OCI-LY7 (cell line): ENCODE data around the gene LPP. TPM values are rescaled to one million over a fixed set of nuclear protein-coding genes. Genes with fewer than 3 reads are reported as not detected.

Experiments
- BruUV-seq: library from RNA; stranded (reverse); fragments of 400-500 nt; replicated peaks from 2 replicates; lab custom pipeline; 2021; lab: Mats Ljungman, UMichigan
- CTCF ChIA-PET: fragments of 300-600 bp; sonication (Branson Sonifier 250); formaldehyde crosslinking; loops from one replicate; lab custom pipeline; 2022; ENCODE audit warnings: antibody characterized with exemption; ENCODE audit not compliant: unreplicated experiment; lab: Charles Lee
- POLR2A ChIA-PET: fragments of 300-600 bp; sonication (Branson Sonifier 250); formaldehyde crosslinking; loops from one replicate; lab custom pipeline; 2022; ENCODE audit warnings: antibody characterized with exemption; lab: Charles Lee
- DNase-seq: peaks from one replicate; pipeline ENCODE4 v3.0.0-alpha.2; 2015; ENCODE audit warnings: low spot score
- H2AFZ ChIP-seq: fragments of 200-600 bp; sonication (generic), shearing (Covaris generic); 2 replicates; pipeline ENCODE4 v1.6.1; 2014; ENCODE audit warnings: mild to moderate bottlenecking, antibody characterized with exemption, low read length, moderate library complexity
- H3K27ac ChIP-seq: fragments of 200-600 bp; sonication (generic); 2 replicates; pipeline ENCODE4 v1.5.1; 2014; ENCODE audit warnings: mixed run types, low read depth, mild to moderate bottlenecking, moderate library complexity, low read length, inconsistent platforms; ENCODE audit not compliant: poor library complexity, severe bottlenecking
- H3K36me3 ChIP-seq: fragments of 200-600 bp; sonication (generic); 2 replicates; pipeline ENCODE4 v1.6.1; 2014; ENCODE audit warnings: mild to moderate bottlenecking, antibody characterized with exemption, low read length, moderate library complexity, mixed read lengths; ENCODE audit not compliant: insufficient read depth
- H3K4me1 ChIP-seq: fragments of 200-600 bp; sonication (generic); 2 replicates; pipeline ENCODE4 v1.5.1; 2014; ENCODE audit warnings: mild to moderate bottlenecking, low read length; ENCODE audit not compliant: insufficient read depth, poor library complexity, severe bottlenecking
- H3K4me2 ChIP-seq: fragments of 200-600 bp; sonication (generic); 2 replicates; pipeline ENCODE4 v1.6.1; 2014; ENCODE audit warnings: mild to moderate bottlenecking, low read length
- H3K4me3 ChIP-seq: fragments of 200-600 bp; sonication (generic); 2 replicates; pipeline ENCODE4 v1.5.1; 2014; ENCODE audit warnings: mild to moderate bottlenecking, low read depth, low read length; ENCODE audit not compliant: poor library complexity, severe bottlenecking
- H3K79me2 ChIP-seq: fragments of 200-600 bp; sonication (generic); 2 replicates; pipeline ENCODE4 v1.6.1; 2016; ENCODE audit warnings: low read depth, mild to moderate bottlenecking, low read length, moderate library complexity, mixed read lengths; ENCODE audit not compliant: insufficient read depth
- H3K9me2 ChIP-seq: fragments of 200-600 bp; sonication (generic); 2 replicates; pipeline ENCODE4 v1.6.1; 2016; ENCODE audit warnings: mild to moderate bottlenecking, low read length, mixed read lengths; ENCODE audit not compliant: insufficient read depth
- H3K9me3 ChIP-seq: fragments of 200-600 bp; sonication (generic); 2 replicates; pipeline ENCODE4 v1.6.1; 2014; ENCODE audit warnings: mild to moderate bottlenecking, mixed run types, low read length, mixed read lengths
- H4K20me1 ChIP-seq: fragments of 200-600 bp; sonication (generic); 2 replicates; pipeline ENCODE4 v1.6.1; 2014; ENCODE audit warnings: mild to moderate bottlenecking, antibody characterized with exemption, low read length, moderate library complexity, mixed read lengths; ENCODE audit not compliant: insufficient read depth
- EZH2phosphoT487 ChIP-seq: fragments of 200-600 bp; sonication (generic); IDR thresholded peaks from 2 replicates; pipeline ENCODE4 v1.6.1; 2018; ENCODE audit warnings: low read depth, borderline replicate concordance, mild to moderate bottlenecking, mixed run types, antibody characterized with exemption, low read length, moderate library complexity, mixed read lengths
- intact Hi-C: fragments of 100-400 bp; cut with micrococcal nuclease; formaldehyde crosslinking; loops from one replicate; pipeline ENCODE4 v1.10.0; 2022; ENCODE audit not compliant: unreplicated experiment
- total RNA-seq, 2 experiments: library from RNA; depleted of rRNA in 1 of 2; stranded (reverse); fragments of >200 nt in 1 of 2; shearing (Covaris generic) in 1 of 2; gene quantifications; 2 replicates each; pipeline ENCODE4 v1.2.3, GENCODE V29; 2014 to 2022
- TF ChIP-seq, protein P1 (sequence below): fragments of 200-600 bp; sonication (generic); conservative IDR thresholded peaks from 2 replicates; pipeline ENCODE4 v1.5.1; 2014; ENCODE audit warnings: mild to moderate bottlenecking, antibody characterized with exemption, low read length, moderate library complexity, mixed read lengths

Gene LPP
- total RNA-seq, 2 experiments from 2014 or later: 10.9 to 119 TPM

DNA sequence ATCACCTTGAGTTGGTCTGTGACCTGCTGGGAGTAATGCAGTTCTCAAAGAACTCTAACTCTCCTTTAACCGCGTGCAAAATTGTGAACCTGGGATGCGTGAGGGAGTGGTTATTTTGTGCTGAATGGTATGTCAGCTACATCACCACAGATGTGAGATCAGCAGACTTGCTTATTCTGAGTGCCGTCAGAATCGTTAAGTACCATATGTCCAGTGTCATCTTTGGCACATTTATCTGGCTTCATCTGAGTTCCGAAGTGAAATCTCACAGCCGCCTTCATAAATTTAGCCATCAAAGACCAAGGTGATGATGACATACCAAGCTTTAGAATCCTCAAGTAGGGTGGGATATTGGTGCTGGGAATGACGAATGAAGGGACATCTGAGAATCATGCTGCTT lies 670.6 kb downstream of the LPP start:
- Histone ChIP-seq H3K9me3 (no peaks in the 10 kb centered on the region), H4K20me1 (no peaks in the 10 kb centered on the region), H3K36me3 (no peaks in the 10 kb centered on the region), H2AFZ (no peak overlapping the region), H3K27ac (no peak overlapping the region), H3K79me2 (no peaks in the 10 kb centered on the region), H3K4me3 (no peak overlapping the region), H3K4me2 (no peak overlapping the region), H3K9me2 (no peaks in the 10 kb centered on the region), H3K4me1 (no peaks in the 10 kb centered on the region)
- no peak for DNase-seq
- TF ChIP-seq, protein P1, sequence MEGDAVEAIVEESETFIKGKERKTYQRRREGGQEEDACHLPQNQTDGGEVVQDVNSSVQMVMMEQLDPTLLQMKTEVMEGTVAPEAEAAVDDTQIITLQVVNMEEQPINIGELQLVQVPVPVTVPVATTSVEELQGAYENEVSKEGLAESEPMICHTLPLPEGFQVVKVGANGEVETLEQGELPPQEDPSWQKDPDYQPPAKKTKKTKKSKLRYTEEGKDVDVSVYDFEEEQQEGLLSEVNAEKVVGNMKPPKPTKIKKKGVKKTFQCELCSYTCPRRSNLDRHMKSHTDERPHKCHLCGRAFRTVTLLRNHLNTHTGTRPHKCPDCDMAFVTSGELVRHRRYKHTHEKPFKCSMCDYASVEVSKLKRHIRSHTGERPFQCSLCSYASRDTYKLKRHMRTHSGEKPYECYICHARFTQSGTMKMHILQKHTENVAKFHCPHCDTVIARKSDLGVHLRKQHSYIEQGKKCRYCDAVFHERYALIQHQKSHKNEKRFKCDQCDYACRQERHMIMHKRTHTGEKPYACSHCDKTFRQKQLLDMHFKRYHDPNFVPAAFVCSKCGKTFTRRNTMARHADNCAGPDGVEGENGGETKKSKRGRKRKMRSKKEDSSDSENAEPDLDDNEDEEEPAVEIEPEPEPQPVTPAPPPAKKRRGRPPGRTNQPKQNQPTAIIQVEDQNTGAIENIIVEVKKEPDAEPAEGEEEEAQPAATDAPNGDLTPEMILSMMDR: no peak
- TF ChIP-seq EZH2phosphoT487: no peak
- ChIA-PET CTCF (no interaction called here), POLR2A (interaction anchor here (1.5 kb wide), 1 partner anchor 10 kb away, joined by 3 read pairs; no protein-coding TSS in a partner anchor)
- intact Hi-C loops: no loop called here
- no TSS peak for BruUV-seq

DNA sequence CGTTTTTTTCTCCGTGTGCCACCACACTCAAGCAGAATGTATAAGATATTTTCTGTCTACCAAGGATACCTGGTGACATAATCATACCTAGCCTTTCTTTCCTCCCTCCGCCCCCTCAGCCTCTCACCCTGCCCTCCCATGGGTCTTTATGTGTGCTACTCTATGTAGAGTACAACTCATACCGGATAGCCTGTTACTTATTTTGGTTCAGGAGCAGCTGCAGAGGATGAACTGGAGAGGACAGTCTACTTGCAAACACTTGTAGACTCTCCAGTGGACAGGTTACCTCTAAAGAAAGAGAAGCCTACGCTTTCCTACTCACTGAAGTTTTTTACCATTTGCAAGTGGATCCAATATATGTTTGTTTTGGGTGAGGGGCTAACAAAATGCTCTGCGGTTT lies 671.9 kb downstream of the LPP start:
- CTCF ChIA-PET: interaction anchor here (0.6 kb wide), 1 partner anchor 17 kb away, joined by 5 read pairs; no protein-coding TSS in a partner anchor
- Histone ChIP-seq H3K4me1 (no peaks in the 10 kb centered on the region), H3K9me2 (no peaks in the 10 kb centered on the region), H3K4me3 (no peak overlapping the region), H3K4me2 (no peak overlapping the region), H2AFZ (no peak overlapping the region), H3K79me2 (no peaks in the 10 kb centered on the region), H3K9me3 (no peaks in the 10 kb centered on the region), H3K36me3 (no peaks in the 10 kb centered on the region), H3K27ac (no peak overlapping the region), H4K20me1 (no peaks in the 10 kb centered on the region)
- POLR2A ChIA-PET: interaction anchor here (0.6 kb wide), 1 partner anchor 181 kb away, joined by 3 read pairs; no protein-coding TSS in a partner anchor
- no peak for DNase-seq
- intact Hi-C loops: no loop called here
- TF ChIP-seq, protein P1: no peak
- BruUV-seq: no TSS peak

- ChIA-PET CTCF (no interaction called here), POLR2A (no interaction called here)
- Histone ChIP-seq H3K4me1 (no peaks in the 10 kb centered on the region), H4K20me1 (no peaks in the 10 kb centered on the region), H3K27ac (no peak overlapping the region), H3K79me2 (no peaks in the 10 kb centered on the region), H3K9me3 (no peaks in the 10 kb centered on the region), H3K9me2 (no peaks in the 10 kb centered on the region), H3K4me3 (no peak overlapping the region), H3K36me3 (no peaks in the 10 kb centered on the region), H3K4me2 (no peak overlapping the region), H2AFZ (no peak overlapping the region)
- no peak for TF ChIP-seq EZH2phosphoT487
- DNase-seq: no peak
- intact Hi-C loops: no loop called here
- BruUV-seq: no TSS peak
Observed at GRCh38 chr3:188826574-188826973, 672.6 kb downstream of the LPP start.
